ELR (cell line): ENCODE results near the gene GARNL3.
A peak's percentile ranks its signal among the peaks of the same experiment; 100 is the strongest.

Experiments used
- DNase-seq: peaks from one replicate; pipeline ENCODE4 v3.0.0-alpha.2; 2015; ENCODE audit warnings: low read depth

GARNL3 gene

DNA sequence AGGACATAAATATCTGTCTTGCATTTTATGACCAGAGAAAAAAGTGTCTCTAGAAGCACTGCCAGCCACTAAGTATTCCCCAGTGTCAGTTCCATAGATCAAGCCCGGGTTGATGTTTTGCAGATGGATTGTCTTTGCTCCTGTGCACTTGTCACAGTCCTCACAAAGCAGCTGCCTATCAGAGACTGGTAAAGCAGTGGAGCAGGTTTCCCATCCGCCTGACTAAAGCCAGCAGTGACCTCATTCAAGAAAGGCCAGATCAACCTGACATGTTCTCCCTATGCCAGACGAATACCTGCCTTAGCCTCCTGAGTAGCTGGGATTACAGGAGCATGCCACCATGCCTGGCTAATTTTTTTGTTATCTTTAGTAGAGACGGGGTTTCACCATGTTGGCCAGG is 26.8 kb upstream of the GARNL3 start:
- DNase-seq = no peak

DNA sequence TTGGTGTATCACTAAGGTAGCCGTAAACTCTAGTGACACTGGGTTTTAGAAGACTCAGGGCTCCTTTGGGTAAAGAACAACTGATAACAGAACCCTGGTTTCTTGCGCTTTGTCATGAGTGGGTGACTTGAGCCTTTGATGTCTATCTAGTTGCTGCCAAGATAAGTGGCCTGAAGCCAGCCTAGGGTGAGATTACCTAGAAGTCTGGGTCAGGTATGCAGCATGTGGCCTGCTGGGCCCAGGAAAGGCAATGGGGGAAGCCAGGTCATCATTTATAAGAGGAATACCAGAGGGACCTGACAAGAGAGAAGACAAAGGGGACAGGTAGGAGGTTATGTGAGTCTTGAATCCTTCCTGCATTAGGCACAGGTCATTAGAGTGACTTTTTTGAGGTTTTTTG is 23.2 kb upstream of the GARNL3 start:
- DNase-seq = no peak

DNA sequence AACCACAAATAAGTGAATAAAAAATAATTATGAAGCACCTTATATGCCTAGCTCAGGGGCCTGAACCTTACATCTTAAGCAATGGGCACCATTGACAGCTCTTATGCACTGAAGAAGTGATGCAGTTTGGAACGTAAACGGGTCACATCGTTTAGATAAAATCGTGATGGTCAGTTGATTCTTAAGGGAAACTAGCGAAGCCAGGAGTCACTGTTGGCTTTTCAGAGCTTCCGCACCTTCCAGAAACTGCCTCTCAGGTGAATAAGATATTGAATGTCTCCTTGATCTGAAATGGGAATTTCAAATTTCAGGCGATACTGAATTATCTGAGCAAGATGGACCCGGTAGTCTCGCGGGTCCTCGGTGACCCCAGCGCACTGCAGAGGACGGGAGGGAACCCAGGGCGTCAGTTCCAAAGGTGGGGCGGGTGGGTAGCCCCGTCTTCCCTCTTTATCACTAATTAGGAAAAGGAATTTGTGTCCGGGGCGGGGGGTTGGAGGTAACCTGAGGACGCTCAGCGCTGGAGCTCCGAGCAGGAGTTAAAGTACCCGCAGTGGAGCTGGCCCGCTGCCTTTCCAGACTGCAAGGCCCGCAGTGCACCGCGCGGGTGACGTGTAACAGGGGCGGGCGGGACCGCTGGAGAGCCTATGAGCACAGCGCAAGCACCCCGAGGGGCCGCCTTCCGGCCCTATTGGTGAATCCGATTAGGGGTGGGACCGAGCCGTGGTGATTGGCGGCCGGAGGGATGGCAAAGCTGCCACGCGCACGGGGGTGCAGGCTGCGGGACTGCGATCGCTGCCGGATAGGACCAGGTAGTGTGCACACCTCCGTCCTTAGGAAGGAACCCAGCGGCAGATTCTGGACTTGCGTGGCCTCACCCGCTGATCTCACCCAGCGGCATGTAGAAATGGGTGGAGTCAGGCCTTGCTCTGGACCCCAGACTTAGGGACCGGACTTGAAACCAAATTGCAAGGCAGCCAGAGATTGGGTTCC is 19.7 kb upstream of the GARNL3 start:
- DNase-seq = peak; percentile 97

DNA sequence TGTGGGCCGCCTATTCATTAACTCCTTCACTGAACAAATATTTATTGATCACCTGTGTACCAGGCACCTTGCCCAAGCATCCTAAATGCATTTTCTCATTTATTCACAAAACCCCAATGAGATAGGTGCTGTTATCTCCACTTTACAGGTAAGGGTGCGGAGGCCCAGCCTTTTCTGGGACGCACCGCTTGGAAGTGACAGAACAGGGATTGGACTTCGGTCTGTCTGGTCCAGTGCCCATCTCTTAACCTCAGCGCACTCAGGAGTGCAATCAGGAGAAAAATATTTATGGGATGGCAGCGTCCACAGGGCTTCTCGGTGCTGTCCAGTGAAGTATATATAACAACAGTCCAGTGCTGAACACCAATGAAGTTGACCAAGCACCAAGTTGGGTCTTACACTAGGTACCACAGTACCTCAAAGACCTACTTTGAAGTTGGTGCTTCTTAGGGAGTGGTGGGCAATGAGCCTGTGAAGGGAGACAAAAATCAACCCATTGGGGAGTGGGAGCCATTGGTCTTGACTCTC is 18.9 kb upstream of the GARNL3 start:
- no peak for DNase-seq

DNA sequence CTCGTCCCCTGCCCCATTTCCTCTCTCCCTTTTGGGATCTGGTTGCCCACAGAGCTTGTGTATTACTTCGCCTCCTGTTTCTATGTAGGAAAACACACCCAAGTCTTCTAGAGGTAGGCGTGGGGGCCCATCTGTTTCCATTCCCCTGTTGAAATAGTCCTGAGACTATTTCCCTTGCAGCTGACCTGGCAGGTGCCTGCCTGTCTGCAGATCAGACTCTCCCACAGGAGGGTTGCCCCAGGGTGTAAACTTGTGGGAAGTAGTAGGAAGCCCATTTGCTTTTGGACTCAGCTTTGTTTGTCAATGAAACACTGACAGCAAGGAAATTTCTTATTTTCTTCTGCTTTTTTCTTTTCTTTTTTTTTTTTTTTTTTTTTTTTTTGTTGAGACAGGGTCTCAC is 16.3 kb upstream of the GARNL3 start:
- DNase-seq = no peak

DNA sequence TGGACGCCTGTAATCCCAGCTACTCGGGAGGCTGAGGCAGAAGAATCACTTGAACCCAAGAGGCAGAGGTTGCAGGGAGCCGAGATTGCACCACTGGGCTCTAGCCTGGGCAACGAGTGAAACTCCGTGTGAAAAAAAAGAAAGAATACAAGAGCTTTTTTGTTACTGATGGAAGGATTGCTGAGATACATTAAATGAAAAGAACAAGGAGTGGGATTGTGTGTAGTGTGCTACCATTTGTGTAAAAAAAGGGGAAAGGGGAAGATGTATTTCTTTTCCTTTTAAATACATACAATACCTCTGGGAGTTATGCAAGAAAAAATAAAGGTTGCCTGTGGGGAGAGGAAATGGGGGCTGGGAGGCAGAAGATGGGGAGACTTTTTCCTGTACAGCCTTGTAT is 14.7 kb upstream of the GARNL3 start:
- no peak for DNase-seq

DNA sequence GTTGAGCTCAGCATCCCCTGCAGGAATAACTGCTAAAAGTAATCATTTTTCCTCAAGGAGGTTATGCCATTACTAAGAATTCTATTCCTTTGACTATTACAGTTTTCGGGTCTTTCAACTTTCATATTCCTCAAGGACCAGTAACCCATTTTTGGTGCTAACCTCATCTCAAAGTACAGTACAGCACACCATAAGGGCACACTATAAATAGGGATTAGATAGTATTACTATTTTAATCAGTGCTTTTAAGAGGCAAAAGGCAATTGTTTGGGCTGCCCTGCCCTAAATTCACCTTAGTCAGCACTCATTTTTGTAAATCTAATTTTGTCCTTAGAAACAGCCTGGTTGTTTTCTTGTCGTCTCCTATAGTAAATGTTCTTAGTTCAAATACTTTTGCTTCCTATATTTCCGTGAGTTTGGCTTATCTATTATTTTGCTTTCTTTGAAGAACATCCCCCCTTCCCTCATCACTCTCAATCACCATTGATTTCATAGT is 13.6 kb upstream of the GARNL3 start:
- DNase-seq = no peak

DNA sequence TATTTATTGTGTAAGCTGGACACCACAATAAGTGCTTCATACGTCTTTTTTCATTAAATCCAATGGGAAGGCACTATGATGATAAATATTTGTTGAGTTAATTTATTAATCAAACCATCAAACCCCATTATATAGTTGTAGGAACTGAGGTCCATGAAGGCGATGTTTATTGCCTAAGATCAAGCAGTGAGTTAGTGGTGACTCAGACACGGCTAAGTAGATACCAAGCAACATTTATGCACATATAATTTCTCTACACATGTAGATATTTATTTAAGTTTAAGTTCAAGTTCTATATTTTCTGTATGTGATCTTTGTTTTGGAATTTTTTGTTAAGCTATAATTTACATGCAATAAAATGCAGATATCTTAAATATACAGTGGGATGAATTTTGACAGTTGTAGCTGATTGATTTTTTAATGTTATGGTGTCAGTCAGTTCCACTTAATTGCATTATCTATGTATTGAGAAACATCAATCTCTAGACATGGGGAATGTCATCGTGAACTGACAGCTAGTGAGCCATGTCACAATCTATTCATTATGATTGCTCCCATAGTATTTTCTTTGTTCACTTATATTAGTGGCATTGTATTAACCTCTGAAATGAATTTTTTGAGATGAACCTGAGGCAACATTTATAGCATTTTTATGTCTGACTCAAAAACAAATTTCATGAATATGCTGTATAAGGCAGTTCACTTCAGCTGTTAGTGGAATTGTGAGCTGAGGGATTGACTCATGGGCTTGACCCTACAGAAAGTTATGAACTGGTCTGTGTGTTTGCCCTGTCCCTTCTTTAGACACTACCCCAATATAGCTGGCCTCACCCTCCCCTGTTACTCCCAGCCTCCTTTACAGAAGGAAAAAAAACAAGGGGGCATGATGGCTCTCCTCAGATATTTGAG is 11.9 kb upstream of the GARNL3 start:
- peak; percentile 36 for DNase-seq

DNA sequence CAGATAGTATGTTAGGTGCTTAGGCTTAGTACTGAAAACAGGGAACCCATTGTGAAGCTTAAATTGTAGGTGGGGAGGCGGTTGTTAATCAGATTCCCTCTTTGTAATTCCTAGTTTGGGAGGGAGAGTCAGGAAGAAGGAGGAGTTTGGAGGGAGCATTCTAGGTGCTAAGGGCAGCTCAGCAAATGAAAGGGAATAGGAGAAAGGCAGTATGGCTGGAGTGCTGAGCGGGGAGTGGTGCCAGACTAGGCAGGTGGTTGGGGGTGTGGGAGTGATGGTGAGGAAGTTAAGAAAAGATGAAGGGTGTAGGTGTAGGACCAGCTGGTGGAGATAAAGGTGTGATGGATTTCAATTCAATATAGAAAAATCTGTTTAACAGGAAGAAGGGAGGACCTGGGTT is 11.1 kb upstream of the GARNL3 start:
- DNase-seq = no peak

DNA sequence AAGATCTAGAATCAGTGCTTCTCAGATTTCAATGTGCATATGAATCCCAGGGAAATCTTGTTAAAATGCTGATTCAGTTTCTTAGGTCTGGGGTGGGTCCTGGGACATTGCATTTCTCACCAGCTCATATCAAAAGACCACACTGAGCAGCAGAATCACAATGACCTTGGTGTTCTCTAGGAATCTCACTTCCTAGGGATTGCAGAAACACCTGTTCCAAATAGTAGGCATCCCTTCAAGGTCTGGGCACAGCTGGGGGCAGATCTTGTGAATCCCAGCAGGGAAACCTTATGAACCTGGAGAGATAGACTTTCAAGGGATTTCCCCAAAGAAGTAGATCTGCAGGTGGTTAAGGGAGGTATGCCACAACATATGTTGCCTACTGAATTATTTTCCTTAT is 8.9 kb upstream of the GARNL3 start:
- DNase-seq = no peak

DNA sequence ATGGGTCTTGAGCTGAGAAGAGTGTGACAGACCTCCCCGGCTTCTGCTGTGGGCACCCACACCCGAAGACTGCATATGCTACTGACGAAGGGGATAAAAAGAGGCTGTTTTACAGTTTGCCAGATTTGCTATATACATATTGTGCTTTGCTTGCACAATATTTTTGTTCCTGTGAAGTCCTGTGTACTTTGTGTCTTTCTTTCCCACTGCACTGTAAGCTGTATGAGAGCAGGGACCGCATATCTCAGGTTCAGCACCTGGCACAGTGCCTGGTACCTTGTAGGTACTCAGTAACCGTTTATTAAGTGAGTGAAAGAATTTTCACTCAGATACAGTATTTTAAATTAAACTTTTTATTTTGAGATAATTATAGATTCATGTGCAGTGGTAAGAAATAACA is 8.2 kb upstream of the GARNL3 start:
- no peak for DNase-seq

DNA sequence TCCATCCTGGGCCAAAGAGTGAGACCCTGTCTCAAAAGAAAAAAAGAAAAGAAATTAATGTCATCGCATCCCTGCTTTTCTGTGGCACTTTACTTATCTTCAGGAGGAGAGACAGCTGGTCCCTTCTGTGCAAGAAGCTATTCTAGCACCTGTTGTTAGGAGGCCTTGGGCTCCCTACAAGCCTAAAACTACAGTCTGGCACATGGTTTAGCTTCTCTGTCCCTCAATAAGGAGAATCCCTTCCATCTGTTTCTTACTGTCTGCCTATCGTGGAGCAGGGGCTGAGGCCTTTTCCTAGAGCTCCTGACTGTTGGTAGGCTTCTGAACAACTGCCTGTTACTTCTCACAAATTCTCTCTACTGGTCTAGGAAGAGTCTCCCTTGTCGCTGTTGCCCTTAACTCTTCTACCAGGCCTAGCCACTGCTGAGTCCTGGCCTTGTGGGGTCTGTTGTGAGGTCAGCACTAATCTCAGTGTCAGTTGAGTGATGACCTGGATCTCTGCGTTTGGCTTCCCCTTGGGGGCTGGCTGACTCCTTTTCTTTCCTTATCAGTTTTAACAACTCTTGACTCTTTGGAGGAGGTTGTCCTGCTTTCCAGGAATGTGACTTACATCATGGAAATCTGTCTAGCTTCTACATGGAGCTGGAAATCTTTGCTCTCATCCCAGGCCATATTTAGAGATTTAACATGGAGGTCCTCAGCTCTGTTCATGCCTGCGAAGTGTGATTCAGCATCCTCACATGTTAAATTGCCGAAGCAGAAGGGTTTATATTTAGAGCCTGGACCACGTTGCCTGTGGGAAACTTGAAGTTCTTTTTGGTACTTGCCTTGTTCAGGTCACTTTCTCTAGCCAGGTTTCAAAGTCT is 5.7 kb upstream of the GARNL3 start:
- DNase-seq = no peak

DNA sequence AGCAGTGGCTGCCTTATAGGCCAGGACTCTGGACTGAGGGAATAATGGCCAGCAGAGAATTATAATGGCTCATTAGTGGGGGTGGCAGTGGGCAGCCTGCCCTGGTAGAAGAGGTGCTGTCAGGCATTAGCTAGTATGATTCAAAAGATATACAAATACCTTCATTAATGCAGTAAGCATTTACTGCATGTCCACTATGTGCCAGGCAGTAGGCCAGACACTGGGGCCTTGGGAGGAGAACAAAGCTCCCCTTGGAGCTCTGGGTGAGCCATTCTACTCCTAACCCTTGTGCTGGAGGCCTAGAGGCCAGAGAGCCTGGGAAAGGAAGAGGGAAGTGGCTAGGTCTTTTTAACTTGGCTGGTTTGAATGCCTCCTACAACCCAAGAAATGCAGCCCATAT is 2.0 kb upstream of the GARNL3 start:
- no peak for DNase-seq

DNA sequence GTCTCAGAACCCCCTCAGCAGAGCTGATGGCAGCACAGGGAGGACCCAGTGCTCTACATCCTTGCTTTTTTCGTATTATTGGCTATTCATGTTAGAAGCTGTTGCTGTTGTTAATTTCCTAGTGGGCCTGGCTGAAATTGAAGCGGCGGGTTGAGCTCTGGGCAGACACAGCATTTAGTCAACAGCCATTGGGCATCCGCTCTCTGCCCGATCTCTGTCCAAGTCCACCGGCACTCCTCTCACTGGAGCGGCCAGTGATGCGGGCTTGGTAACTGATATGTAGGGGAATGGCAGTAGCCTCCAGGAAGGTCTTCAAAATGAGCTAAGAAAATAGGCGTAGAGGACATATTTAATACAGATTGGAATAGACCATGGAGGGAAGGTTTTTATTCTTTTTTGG is 1.3 kb upstream of the GARNL3 start:
- DNase-seq = no peak

DNA sequence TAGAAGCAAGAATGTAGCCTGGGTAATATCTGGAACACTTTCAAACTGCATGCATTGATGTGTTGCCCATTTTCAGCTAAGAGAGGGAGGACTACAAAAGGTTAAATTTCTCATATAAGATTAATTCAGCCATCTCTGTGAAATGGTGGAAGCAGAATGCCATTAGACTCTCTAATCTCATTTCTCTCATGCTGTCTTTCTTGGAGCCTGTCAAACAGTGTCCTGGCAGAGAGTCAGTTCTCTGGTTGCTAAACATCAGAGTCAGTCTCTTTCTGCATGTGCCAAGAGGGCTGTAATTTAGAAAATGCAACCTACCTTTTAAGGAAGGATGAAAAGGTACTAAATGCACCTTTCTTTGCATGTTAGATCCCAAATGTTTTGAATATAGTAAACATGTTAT is 910 bp upstream of the GARNL3 start:
- DNase-seq = no peak

DNA sequence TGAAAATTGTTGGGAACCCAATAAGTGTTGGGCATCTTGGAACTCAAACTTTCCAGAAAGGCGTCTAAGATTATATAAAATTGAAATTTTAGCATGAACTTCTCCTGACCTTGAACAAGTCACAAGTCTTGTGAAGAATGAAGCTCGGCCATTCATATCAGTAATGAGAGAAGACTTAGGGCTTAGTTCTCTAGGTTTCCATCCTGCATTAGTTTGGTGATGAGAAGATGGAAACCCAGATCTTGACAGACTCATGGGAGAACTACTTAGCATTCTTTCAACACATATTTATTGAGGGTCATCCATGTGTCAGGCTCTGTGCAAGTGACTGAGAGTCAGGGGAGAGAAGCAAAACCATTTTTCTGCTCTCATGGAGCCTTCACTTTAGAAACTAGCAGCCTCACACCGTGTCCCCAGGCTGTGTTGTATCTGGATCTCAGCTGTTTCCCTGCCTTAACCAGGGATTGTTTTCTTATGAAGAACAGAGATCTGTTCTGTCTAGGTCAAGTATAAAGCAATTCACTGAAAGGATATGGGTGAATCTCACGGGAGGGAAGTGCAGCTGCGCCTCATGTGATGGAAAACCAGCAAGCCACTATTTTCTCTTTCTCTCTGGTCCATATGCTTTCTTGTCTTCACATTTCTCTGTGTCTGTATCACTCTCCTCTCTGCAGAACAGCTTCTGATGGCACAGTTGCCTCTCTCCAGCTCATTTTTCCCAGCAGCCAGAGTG is 3.4 kb downstream of the GARNL3 start:
- no peak for DNase-seq

DNA sequence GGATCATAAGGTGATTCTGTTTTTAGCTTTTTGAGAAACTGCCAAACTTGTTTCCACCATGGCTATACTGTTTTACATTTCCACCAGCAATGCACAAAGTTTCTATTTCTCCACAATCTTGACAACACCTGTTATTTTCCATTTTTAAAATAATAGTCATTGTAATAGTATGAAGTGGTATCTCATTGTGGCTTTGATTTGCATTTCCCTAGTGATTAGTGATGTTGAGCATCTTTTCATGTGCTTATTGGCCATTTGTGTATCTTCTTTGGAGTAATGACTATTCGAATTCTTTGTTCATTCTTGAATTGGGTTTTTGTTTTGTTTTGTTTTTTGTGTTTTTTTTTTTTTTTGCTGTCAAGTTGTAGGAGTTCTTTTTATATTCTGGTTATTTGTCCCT is 4.9 kb downstream of the GARNL3 start:
- DNase-seq = no peak

DNA sequence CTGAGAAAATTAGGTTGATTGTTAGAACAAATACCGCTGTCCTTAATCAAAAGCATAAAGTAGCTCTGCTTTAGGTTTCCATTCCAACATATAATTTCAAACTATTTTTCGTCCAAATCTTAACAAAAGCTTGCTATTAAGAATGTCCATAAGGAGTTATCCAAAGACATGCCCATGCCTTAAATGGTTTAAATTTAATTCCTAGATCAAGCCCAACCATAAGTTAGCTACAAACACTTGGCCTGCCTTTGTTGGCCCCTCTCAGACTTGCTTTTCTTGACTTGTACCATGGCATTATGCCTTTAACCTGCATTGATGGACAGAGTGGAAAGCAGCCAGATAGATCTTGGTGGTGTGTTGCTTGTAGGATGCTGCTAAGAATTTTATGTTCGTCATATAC is 8.8 kb downstream of the GARNL3 start:
- DNase-seq = no peak

DNA sequence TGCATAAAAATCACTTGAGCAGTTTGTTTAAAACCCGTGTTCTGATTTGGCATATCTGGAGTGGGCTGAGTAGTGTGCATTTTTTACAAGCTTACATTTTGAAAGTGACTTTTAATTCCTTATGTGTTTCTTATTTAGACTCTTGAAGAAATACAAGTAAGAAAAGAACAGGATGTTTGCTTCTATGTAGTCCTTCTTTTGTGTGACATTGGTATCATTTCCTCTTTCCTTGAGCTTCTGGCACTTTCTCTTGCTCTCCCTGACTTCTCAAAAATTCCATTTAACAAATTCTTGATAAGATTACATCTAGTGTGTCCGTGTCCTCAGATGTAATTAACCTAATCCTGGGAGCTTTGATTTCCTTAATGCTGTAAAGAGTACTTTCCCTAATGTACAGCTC is 12.5 kb downstream of the GARNL3 start:
- no peak for DNase-seq

DNA sequence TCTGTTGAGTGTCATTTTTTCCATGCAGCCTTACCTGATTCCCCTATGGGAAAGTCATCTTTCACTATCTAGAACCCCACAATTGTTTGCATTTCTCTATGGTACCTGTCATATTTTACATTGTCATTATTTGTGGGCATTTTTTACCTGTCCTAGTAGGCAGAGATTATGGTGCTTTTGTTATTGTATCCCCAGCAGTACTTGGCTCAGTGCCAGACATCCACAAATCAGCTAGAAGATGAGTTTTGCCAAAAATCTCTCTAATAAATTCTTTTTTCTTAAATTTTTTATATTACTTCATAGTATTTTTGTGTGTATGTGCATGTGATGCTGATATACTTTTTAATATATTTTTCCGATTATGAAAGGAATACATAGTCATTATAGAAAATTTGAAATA is 13.2 kb downstream of the GARNL3 start:
- no peak for DNase-seq

DNA sequence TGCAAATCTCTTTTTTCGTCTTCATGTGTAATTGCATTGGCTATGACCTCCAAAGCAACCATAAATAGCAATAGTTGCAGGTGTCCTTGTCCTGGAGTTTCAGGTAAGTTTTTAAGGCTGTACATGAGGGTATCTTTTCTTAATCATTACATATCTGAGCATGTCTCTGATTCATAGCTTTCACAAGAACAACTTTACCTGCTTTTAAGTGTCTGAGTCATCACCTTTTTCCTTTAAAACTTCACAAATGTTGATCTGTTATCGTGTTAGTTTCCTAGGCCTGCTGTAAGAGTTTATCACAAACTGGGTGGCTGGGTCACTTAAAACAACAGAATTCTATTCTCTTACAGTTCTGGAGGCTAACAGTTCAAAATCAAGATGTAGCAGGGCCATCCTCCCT is 13.8 kb downstream of the GARNL3 start:
- peak; percentile 11 for DNase-seq
